ENCODE data around the gene POLR1F. TPM values are rescaled to one million over a fixed set of nuclear protein-coding genes. Genes with fewer than 3 reads are reported as not detected.

POLR1F gene
- total RNA-seq, 1 experiment from 2014 or later: 22.3 TPM

GRCh38 chr7:19700936-19701335 lies 7.9 kb downstream of the POLR1F start (continued):
- no peak for TF ChIP-seq CBFB (CRISPR knock-in tag; IDR thresholded peaks at IDR 0.05; ENCODE audit: low read depth)
- no peak for TF ChIP-seq TEAD1 (CRISPR knock-in tag; IDR thresholded peaks at IDR 0.05)

- DNase-seq (ENCODE audit: low spot score) (no peak), ATAC-seq (no peak)
- H3K36me3 Mint-ChIP-seq: peaks cover 19% of the 10 kb centered on the region
- CTCF ChIA-PET: interaction anchor here (1.7 kb wide), 1 partner anchor 11 kb away, joined by 6 read pairs; the partner anchor contains the start of gene POLR1F
- H3K27me3 Mint-ChIP-seq (ENCODE audit: low read depth): no peaks in the 10 kb centered on the region
- POLR2A ChIA-PET: no interaction called here
- H3K4me1 Mint-ChIP-seq: peaks cover 2% of the 10 kb centered on the region; the same call in 1 of the 2 replicates
- no peak overlapping the region for H3K27ac Mint-ChIP-seq
- H3K9me3 Mint-ChIP-seq: peaks cover 10% of the 10 kb centered on the region
- no peak for TF ChIP-seq ZNF532 (CRISPR knock-in tag; IDR thresholded peaks at IDR 0.05; ENCODE audit: borderline replicate concordance)
- no peak overlapping the region for H3K4me3 Mint-ChIP-seq
These were observed 10.5 kb downstream of the POLR1F start for GRCh38 chr7:19698331-19698730.

GRCh38 chr7:19696926-19697325 lies 11.9 kb downstream of the POLR1F start:
- H3K4me1 Mint-ChIP-seq: peaks cover 2% of the 10 kb centered on the region; the same call in 1 of the 2 replicates
- H3K27ac Mint-ChIP-seq: no peak overlapping the region
- ChIA-PET POLR2A (no interaction called here), CTCF (interaction anchor here (1.7 kb wide), 1 partner anchor 12 kb away, joined by 6 read pairs; the partner anchor contains the start of gene POLR1F)
- no peak for DNase-seq (ENCODE audit: low spot score)
- no peak for ATAC-seq
- peaks cover 19% of the 10 kb centered on the region for H3K9me3 Mint-ChIP-seq
- peaks cover 21% of the 10 kb centered on the region for H3K36me3 Mint-ChIP-seq
- no peak for TF ChIP-seq ZSCAN18 (CRISPR knock-in tag; IDR thresholded peaks at IDR 0.05)
- TF ChIP-seq E2F4 (CRISPR knock-in tag; IDR thresholded peaks at IDR 0.05; ENCODE audit: borderline replicate concordance, low read depth): no peak
- no peak for TF ChIP-seq TP53 (CRISPR knock-in tag; IDR thresholded peaks at IDR 0.05)
- no peak for TF ChIP-seq TEAD4 (CRISPR knock-in tag; IDR thresholded peaks at IDR 0.05)
- no peak for TF ChIP-seq ZNF396 (CRISPR knock-in tag; IDR thresholded peaks at IDR 0.05; ENCODE audit: borderline replicate concordance)
- no peak for TF ChIP-seq HMGXB4 (CRISPR knock-in tag; IDR thresholded peaks at IDR 0.05)
- TF ChIP-seq USF1 (CRISPR knock-in tag; IDR thresholded peaks at IDR 0.05): no peak
- TF ChIP-seq ESRRA (CRISPR knock-in tag; IDR thresholded peaks at IDR 0.05; ENCODE audit: borderline replicate concordance): no peak
- TF ChIP-seq NFATC4 (CRISPR knock-in tag; IDR thresholded peaks at IDR 0.05): no peak
- no peak for TF ChIP-seq FOXP1 (CRISPR knock-in tag; IDR thresholded peaks at IDR 0.05; ENCODE audit: borderline replicate concordance)
- TF ChIP-seq RELA (CRISPR knock-in tag; IDR thresholded peaks at IDR 0.05; ENCODE audit: borderline replicate concordance): no peak
- no peak for TF ChIP-seq E2F5 (CRISPR knock-in tag; IDR thresholded peaks at IDR 0.05)
- TF ChIP-seq GTF2I (CRISPR knock-in tag; conservative IDR thresholded peaks at IDR 0.05): no peak
- no peak for TF ChIP-seq ZNF416 (CRISPR knock-in tag; IDR thresholded peaks at IDR 0.05)
- no peak for TF ChIP-seq ERG (CRISPR knock-in tag; IDR thresholded peaks at IDR 0.05)
- no peak for TF ChIP-seq CREM (CRISPR knock-in tag; IDR thresholded peaks at IDR 0.05)
- no peak for TF ChIP-seq ZBTB21 (CRISPR knock-in tag; IDR thresholded peaks at IDR 0.05; ENCODE audit: borderline replicate concordance)
- TF ChIP-seq ZNF671 (CRISPR knock-in tag; IDR thresholded peaks at IDR 0.05): no peak
- TF ChIP-seq ZNF317 (CRISPR knock-in tag; IDR thresholded peaks at IDR 0.05; ENCODE audit: borderline replicate concordance, low read depth): no peak
- no peak for TF ChIP-seq ZNF232 (CRISPR knock-in tag; IDR thresholded peaks at IDR 0.05)
- no peaks in the 10 kb centered on the region for H3K27me3 Mint-ChIP-seq (ENCODE audit: low read depth)
- H3K4me3 Mint-ChIP-seq: no peak overlapping the region

Data from WTC11 (cell line).